GM20000 (cell line): Measurements from ENCODE around the gene CCDC141.

Experiments
- DNase-seq: peaks from one replicate; pipeline ENCODE4 v3.0.0; 2012; ENCODE audit warnings: low spot score
- TF ChIP-seq, protein P1 (sequence below): IDR thresholded peaks from 2 replicates; pipeline ENCODE4 v1.5.1; 2012; ENCODE audit warnings: mild to moderate bottlenecking, control low read depth; ENCODE audit errors: extremely low read depth, missing control alignments

CCDC141 gene

DNA sequence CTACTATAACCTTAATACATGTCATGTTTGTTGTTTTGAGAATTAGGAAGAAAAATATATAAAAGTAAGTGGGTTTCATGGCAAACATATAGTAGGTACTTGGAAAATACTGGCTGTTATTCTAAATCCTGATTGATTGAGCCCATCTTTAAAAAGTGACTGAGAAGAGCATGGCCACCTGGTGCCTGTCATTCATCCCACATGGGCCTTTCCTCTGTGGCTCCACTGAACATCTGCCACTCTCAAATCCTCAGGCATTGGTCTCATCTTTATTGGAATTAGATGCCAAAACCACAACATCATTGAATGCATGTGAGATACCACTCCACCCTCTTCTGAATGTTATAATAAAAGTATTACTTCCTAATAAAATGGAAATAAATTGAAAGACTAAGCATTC lies 141.1 kb downstream of the CCDC141 start:
- TF ChIP-seq, protein P1, sequence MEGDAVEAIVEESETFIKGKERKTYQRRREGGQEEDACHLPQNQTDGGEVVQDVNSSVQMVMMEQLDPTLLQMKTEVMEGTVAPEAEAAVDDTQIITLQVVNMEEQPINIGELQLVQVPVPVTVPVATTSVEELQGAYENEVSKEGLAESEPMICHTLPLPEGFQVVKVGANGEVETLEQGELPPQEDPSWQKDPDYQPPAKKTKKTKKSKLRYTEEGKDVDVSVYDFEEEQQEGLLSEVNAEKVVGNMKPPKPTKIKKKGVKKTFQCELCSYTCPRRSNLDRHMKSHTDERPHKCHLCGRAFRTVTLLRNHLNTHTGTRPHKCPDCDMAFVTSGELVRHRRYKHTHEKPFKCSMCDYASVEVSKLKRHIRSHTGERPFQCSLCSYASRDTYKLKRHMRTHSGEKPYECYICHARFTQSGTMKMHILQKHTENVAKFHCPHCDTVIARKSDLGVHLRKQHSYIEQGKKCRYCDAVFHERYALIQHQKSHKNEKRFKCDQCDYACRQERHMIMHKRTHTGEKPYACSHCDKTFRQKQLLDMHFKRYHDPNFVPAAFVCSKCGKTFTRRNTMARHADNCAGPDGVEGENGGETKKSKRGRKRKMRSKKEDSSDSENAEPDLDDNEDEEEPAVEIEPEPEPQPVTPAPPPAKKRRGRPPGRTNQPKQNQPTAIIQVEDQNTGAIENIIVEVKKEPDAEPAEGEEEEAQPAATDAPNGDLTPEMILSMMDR: no peak
- no peak for DNase-seq

DNA sequence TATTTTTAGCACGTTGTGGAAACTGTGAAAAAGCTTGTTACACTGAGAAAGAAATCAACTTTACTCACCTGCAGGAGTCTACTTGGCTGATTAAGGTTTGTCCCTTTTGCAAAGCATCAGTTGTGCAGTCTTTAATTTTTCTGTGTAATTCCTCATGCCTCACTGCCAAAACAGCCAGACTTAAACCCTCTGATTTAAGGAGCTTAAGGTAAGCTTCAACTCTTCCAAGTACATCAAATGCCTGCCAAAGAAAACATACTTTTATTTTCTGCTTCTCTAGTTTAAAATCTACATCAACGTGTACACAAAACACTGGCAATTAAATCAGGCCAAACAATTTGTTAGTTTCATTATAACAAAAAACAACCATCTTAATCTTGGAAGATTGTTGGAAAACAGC lies 144.7 kb downstream of the CCDC141 start:
- TF ChIP-seq, protein P1: no peak

DNA sequence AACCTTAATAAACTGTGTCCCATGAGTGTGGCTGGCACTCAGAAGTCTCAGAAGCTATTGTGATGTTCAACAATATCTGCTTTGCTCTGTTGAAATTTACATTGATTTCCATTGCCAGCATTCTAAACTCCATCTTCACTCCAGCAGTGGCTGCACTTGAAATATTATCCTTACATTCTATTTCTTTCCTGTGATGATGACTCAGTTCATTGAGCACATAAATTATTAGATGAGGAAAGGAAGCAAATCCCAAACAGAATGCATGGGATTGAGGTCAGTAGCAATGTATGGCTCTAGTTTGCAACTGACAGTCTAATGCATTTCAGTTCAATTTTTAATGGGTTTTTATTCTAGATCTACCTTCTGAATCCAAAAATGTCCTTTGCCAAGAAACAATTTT lies 150.3 kb downstream of the CCDC141 start:
- DNase-seq: no peak
- TF ChIP-seq, protein P1: no peak

More for the DNA sequence above, 144.7 kb downstream of the CCDC141 start:
- DNase-seq: no peak

DNA sequence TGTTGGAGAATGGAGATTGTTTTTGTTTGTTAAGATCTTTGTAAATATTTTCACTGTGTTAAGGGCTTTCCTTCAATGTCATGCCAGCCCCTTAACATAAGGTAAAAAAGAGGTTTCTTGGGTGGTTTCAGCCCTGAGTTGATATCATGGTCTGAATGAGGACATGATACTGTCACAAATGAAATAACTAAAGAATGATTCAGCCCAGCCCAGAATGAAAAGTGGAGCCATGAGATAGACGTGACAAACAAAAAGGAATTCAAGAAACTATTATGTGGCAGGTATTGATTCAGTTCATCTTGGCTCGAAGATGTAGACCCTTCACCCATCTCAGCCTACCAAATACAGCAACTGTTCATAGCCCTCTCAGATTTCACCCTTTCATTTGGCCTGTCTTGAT lies 154.1 kb downstream of the CCDC141 start:
- DNase-seq: no peak
- TF ChIP-seq, protein P1: no peak

DNA sequence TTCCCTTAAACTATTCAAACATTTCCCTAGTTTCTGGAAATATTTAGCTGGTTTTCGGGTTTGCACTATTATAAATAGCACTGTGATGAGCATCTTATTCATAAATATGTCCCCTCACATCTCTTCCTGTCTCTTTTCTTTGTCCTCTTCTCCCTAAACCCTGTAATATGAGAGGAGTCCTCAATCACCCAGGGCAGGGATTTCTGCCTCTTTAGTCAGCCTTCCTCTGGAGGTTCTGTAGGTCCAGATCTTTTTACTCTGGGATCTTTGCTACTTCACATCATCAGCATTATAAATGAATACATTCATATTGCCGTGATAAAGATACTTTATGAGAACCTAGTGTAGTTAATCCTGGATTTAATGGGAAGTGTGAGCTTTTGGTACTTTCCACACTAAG lies 154.8 kb downstream of the CCDC141 start:
- DNase-seq: no peak
- TF ChIP-seq, protein P1: no peak

DNA sequence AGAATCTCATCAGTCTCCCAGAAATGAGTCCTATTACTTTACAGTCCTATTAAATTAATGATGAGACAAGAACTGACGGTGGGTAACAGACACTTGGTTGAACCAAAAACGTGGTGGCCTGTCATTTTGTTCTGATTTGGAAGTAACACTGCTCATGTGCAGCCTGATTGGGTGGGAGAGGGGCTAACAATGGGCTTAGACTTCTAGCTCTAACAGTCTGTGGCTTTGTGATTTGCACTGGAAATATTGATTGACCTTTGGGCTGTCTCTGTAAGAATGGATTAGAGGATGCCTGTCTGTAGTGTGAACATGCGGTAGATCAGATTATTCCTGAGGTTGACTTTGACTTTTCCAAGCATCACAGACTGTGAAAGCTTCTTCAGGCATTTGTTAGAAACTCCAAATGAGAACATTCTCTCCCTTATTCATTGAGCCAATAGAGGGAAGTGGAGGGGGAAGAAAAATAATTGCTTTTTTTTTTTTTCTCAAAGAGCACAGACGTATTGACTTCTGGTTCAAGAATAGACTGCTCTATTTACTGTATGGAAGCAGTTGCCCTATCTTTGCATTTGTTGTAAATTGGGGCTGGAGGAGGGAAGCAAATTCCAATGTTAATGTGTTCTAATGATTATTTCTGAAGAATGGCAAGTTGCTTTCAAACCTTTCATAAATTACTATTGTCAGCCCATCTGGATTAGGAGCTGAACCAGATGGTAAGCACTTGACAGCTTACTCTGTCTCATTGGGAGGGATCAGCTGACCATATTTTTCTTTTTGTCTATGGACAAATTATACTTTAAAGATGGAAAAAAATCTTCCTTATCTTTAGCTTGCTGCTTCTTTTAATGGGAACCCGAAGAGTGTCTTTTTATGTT lies 156.9 kb downstream of the CCDC141 start:
- DNase-seq: no peak
- TF ChIP-seq, protein P1: no peak

DNA sequence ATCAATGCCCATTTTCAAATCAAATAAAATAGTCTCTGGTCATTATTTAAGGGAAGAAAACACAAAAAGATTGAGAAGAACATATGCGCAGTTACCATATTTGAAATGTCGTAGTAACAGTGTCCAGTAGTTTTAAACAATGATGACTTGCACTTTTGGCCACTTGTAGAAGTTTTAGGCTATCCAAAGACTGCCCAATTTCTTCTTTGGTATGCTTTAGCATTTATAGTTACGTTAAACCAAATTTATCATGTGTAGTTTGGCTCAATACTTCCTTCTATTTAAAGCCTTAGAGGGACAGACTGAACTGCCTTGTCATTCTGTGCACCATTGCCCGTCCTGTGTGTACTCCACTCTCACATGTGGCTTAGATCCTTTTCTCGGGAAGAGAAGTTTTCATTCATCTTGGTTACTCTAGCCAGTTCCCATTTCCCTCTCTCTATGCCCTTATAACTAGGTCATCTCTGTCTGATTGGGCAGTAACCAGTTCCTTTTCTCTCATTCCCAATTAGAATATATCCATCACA lies 157.9 kb downstream of the CCDC141 start:
- DNase-seq: no peak
- TF ChIP-seq, protein P1: no peak
